ENCODE measurements around the gene IRF2.
A peak's percentile ranks its signal among the peaks of the same experiment; 100 is the strongest.

The IRF2 gene

DNA sequence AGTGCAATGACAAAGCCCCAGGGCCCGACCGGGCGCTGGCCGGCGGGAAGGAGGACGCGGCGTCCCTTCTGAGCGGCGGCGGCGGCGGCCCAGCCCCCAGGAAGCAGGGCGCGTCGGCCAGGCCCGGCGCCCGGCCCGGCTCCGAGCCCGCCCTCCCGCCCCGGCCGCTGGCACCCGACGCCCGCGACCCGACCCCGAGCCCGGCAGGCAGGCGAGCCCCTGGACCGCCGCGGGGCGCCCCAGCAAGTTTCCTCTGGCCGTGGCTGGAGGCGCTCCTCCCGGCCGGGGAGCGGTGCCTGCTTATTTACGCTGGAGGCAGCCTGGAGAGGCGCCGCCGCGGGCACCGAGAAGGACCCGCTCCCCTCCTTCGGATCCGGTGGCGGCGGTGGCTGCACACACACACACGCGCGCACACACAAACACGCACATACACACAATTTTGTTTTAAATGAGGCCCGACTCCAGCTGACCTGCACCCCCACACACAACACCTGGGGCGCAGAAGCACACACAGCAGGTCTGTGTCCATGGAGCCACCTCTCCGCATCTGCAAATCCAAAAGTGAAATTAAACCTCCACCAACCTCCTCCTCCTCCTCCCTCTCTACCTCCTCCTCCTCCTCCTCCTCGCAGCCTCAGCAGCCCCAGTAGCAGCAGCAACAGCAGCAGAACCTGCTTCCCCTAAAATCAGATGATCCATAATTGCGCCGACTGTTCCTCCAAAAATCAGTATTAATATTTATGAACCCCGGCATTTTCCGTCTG lies 669 bp downstream of the IRF2 start:
- peak; percentile 80 for DNase-seq

- DNase-seq: peak; percentile 85
Observed at GRCh38 chr4:184472614-184473498, 1.5 kb downstream of the IRF2 start.

- peak; percentile 76 for DNase-seq
Observed at GRCh38 chr4:184471881-184472613, 2.3 kb downstream of the IRF2 start.

DNA sequence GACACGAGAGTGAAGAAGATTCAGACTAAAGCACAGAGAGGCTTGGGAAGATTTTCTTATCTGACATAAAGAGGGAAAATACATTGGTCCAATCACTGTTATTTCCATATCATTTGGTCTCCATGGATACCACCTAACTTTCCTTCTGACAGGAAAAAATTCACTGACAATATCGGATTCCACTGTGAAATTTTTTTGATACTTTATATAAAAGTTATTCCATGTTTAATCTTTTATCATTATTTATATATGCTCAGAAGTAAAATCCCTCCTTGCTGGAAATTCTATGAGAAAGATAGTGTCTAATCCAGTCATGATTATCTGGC lies 3.6 kb downstream of the IRF2 start:
- DNase-seq: no peak

GRCh38 chr4:184466634-184467033 lies 7.7 kb downstream of the IRF2 start:
- no peak for DNase-seq

DNA sequence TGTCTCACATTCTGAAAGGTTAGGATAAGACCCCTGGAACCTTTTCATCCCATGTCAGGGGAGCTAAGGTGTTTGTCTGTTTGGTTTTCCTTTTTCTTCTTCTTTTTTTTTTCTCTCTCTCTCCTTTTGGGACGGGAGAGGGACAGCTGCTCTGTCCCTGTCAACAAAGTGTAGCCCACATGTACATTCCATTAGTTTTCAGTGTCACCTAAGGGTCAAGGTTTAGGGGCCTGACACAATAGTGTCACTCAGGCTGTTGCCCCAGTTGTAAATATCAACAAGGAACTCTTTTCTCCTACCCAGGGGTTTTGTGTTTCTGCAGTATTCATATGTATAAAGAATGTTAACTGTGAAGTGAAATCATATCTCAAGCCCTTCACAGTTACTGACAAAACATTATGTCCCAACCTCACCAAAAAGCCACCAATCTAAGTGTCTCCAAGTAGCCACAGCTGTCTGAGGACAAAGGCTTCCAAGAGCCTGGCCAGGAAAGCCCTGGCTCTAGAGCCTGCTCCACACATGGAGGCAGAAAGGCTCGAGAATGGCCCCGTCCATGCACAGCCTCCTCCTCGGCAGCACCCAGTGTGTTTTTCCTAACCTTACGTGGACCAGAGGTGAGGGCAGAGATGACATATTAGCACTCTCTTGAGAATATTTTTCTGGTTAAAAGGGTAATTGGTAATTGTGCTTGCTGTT lies 9.4 kb downstream of the IRF2 start:
- no peak for DNase-seq

GRCh38 chr4:184463856-184464255 lies 10.5 kb downstream of the IRF2 start:
- no peak for DNase-seq

DNA sequence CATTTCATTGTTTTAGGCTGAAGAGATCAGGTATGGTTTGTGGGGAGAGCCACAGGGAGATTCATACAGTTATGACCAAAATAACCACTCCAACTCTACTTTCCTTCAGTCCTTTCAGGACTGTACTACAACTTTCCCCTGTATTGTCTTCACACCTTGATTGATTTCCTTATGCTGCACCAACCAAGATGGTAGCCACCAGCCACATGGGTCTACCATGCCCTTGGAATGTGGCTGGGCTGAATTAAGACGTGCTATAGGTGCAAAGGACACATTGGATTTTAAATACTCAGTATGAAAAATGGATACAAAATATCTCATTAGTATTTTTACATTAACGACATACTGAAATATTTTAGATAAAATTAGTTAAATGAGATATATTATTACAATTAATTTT lies 11.2 kb downstream of the IRF2 start:
- no peak for DNase-seq

DNA sequence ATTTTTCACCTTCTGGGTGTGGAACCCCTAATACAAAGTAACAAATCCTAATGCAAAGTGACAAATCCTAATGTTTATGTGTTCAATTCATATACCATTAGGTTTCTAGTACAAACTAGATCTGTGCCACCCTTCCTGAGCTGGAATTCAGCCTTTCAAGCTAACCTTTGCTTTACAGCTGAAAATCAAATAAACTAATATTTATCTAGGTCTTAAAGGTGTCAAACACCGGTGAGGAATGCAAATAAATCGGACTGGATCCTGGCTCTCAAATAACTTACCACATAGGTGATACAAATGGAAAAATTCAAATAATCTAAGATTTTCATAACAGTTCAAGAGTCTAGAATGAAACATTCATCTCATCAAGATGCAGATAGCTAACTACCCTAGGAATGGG lies 11.6 kb downstream of the IRF2 start:
- DNase-seq: no peak

GRCh38 chr4:184461711-184462441 lies 12.5 kb downstream of the IRF2 start:
- DNase-seq: no peak

DNA sequence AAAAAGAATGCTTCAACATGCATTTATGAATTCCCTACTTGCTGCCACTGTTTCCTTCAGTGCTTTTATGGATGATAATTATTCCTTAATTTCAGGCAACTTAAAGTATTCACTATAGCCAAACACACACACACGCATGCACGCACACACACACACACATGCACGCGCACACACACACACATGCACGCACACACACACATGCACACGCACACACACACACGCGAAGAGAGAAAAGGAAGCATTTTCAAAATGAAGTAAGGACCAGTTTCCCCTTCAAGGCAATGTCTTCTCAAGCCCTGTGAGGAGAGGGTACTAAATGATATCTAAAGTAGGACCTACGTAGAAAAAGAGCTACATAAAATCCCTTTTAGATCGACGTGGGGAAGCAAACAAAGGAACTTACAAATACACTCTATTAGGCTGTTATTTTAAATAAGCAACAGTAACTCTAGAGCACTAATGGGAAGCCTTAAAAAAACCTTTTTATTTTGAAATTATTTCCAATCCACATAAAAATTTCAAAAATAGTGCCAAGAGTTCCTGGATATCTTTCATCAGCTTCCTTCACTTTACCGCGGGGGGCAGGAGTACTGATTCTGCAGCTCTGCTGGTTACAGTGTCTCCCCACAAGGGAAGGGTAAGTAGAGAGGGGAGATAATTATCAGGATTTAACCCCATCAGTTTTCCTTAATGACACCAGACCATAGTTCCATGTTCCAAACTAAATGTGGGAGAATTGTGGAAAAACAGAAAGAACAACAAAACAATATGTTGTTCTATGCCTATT lies 13.7 kb downstream of the IRF2 start:
- no peak for DNase-seq

DNA sequence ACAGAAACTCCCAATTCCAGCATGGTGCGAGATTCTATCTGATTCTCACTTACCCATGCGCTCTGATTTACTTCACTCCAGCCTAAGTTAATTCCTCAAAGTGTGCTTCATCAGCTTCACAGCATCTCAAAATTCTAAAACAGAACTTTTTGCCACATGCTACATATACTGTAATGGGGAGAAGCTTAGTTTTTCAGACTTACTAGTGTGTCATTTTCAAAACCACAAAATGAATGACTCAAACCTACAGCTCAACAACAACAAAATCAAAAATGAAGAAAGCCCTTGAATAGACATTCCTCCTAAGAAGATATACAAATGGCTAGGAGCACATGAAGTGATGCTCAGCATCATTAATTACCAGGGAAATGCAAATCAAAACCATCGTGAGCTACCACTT lies 14.9 kb downstream of the IRF2 start:
- no peak for DNase-seq

DNA sequence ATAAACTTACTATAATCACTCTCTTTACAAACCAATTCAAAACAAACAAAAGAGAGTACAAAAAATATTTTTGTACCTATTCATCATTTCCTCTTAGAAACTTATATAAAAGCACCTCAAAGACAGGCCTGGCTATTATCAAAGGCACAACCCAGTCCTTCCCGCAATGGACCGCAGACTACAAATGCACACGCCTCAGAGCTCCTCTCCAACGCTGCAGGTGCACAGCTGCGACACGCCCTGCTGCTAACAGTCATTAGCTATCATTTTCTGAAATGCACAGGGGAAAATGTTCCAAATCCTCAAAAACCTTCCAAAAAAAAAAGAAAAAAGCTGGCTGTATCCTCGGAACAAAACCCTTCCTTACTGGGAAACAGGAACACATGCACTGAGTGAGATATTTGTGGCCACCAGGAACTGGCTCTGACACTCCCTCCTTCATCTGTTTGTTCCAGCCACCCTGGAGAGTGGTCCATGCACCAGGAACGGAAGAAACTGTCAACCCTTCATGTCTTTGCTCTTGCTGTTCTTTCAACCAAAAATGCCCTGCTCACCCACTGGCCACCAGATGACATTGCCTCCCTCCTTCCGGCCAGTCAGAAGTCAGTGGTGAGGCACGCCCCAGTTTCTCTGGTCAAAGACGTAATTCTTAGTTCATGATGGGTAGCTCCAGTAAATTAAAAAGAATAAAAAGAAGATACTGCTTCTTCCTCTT lies 16.7 kb downstream of the IRF2 start:
- DNase-seq: no peak

DNA sequence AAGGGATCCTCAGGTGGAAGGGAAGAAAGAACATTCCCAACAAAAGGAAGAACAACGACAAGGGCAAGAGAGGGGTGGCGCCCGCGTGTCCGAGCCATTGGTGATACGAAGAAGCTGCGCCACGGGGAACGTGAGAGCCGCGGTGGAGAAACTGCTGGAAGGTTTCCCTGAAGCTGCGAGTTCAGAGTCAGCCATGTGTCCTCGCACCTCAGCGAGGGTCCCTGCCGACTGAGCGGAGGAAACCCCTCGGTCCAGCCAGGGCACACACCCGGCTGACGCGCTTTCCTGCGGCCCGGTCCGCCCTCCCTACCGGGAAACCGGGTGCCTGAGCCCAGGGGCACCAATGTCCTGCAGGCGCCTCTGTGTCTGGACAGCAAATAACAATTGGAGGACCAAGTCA lies 18.0 kb downstream of the IRF2 start:
- DNase-seq: no peak

DNA sequence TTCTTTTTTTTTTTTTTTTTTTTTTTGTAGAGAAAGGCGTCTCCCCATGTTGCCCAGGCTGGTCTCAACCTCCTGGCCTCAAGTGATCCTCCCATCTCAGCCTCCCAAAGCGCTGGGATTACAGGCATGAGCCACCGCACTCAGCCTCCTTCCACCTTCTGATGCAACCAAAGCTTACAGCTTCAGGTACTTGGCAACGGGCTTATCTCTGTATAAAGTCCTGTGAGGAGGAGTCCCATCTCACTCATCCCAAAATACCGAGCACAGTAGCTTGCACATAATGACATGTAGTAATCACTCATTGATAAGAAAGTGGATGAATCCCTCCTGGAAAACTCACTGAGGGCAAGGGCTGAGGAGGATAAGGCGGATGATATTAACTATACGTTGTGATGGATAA lies 19.1 kb downstream of the IRF2 start:
- DNase-seq: no peak

GRCh38 chr4:184453365-184454160 lies 20.8 kb downstream of the IRF2 start:
- DNase-seq: peak; percentile 67

DNA sequence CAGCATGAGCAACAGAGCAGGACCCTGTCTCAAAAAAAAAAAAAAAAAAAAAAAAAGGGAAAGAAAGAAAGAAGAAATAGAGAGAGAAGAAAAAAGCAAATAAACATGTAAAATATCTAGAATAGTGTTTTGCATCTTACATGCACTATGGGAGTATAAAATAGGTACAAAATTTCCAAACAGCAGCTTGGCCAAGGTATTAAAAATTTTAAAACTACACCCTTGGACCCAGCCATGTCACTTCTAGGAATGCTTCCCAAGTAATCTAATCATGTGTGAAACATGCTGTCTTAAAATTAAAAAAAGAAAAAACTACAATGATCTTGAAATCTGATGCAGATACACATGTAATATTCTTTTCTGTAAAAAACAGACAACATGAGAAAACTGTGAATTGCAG lies 21.6 kb downstream of the IRF2 start:
- DNase-seq: no peak

DNA sequence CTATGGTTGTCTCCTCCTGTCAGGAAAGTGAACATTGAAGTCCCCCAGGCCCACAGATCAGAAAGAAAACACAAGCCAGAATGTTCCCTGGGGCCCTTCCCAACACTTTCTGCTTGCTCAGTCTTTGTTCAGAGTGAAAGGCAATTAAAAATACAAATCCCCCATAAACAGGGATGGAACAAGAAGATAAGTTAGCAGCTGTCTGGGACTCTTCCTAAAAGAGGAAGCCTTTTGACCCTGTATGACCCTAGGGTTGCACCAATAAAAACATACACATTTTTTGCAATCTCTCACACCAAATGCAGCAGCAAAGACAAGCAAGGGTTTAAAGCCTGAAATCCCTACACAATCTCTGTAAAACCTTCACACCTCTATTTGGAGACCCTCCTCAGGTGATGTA lies 22.6 kb downstream of the IRF2 start:
- no peak for DNase-seq

DNA sequence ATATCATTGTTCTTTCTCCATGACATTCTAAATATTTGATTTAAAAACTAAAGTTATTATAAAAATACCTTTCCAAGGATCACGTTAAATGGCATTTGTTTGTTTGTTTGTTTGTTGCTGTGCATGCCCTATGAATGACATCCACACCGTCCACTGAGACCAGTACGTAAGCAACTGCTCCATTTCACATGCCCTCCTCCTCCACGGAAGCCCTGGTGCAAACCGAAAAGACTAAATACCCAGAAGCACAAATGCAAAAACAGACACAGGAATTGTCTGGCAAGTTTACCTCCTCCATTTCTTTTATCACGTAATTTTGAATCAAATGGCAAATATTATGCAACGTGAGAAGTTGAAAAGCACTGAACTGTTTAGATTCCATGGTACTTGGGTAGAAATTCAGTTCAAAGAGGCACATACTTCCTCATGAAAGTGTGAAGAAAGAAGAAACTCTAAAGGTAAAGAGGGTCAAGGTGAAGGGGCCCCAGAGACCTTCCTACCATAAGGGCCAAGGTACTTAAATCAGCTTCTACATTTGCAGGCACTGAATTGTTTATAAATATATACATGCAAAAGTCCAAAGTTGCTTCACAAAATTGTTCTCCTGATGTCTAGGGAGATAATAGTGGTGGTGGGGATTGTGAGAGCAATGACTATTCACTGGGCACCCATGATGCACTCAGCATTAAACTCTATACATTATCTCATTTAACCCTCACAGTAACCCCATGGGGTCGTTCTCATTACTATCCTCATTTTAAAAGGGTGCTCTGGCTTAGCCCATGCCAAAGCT lies 23.4 kb downstream of the IRF2 start:
- DNase-seq: no peak
